ENCODE measurements around the gene OGA. TPM values are rescaled to one million over a fixed set of nuclear protein-coding genes. Genes with fewer than 3 reads are reported as not detected.

Gene OGA
- total and polyA plus RNA-seq, 2 donors, result 104 to 154 TPM

DNA sequence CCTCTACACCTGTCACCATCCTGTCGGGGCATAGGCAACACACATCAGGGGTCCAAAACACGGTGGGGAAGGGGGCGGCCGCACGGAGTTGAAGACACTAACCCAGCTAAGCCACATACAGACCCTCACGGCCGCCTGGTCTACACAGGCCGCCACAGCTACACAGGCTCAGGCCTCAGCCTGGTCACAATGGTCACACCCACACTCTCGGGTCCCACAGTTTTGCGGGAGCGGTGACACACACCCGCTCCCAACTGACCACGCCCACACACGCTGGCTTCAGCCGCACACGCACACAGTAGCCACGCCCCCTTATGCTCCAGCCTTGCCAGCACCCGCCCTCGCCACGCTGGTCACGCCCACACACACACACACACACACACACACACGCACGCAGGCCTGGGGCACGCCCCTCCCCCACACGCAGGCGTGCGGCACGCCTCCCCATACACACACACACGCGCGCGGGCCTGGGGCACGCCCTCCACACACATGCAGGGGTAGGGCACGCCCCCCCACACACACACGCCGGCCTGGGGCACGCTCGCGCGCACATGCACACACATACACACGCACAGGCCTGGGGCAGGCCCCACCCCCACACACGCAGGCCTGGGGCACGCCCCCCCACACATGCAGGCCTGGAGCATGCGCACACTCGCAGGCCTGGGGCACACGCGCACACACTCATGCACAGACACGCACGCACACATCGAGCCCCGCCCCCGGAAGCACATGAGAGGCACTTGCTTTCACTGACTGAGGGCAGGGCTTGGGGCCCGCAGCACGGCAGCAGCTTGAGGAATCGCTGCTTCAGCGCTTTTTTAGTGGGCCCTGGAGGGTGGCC is 12.3 kb upstream of the OGA start:
- H3K4me1 ChIP-seq (ENCODE audit: control insufficient read depth in 2 of 2, insufficient read depth in 2 of 2, low read length in 2 of 2), result peaks cover 24 to 52% of the 10 kb centered on the region in 2 donors
- H3K27ac ChIP-seq (ENCODE audit: low read depth in 1 of 2, low read length in 1 of 2), result peak overlapping the region; percentile 86 to 97
- no peaks in the 10 kb centered on the region for H3K27me3 ChIP-seq (ENCODE audit: control insufficient read depth in 2 of 2, insufficient read depth in 1 of 2, low read length in 1 of 2)
- no peaks in the 10 kb centered on the region for H3K9me3 ChIP-seq (ENCODE audit: control insufficient read depth in 2 of 2, insufficient read depth in 1 of 2, low read length in 1 of 2)
- no peaks in the 10 kb centered on the region for H3K36me3 ChIP-seq (ENCODE audit: control insufficient read depth in 2 of 2, insufficient read depth in 2 of 2, low read length in 1 of 2)
- DNase-seq (ENCODE audit: low read depth in 6 of 9, low spot score in 9 of 9), result peak in 7 of 9 donors; percentile 79 to 95 (median 88)
- WGBS, result 2% methylated on average over 56 of the region's 56 CpGs
- peak overlapping the region; percentile 47 to 48 for H3K4me3 ChIP-seq (ENCODE audit: low read length in 2 of 2)

- H3K4me1 ChIP-seq (ENCODE audit: control insufficient read depth in 2 of 2, insufficient read depth in 2 of 2, low read length in 2 of 2), result peaks cover 22 to 44% of the 10 kb centered on the region in 2 donors
- no peaks in the 10 kb centered on the region for H3K36me3 ChIP-seq (ENCODE audit: control insufficient read depth in 2 of 2, insufficient read depth in 2 of 2, low read length in 1 of 2)
- peak in 4 of 9 donors; percentile 68 to 83 (median 74) for DNase-seq (ENCODE audit: low read depth in 6 of 9, low spot score in 9 of 9)
- H3K27me3 ChIP-seq (ENCODE audit: control insufficient read depth in 2 of 2, insufficient read depth in 1 of 2, low read length in 1 of 2), result no peaks in the 10 kb centered on the region
- WGBS, result 3% methylated on average over 31 of the region's 31 CpGs
- peak overlapping the region; percentile 73 to 97 for H3K27ac ChIP-seq (ENCODE audit: low read depth in 1 of 2, low read length in 1 of 2)
- H3K4me3 ChIP-seq (ENCODE audit: low read length in 2 of 2), result peak overlapping the region; percentile 47 to 48
- no peaks in the 10 kb centered on the region for H3K9me3 ChIP-seq (ENCODE audit: control insufficient read depth in 2 of 2, insufficient read depth in 1 of 2, low read length in 1 of 2)
Observed at GRCh38 chr10:101829561-101830315, 11.5 kb upstream of the OGA start.

GRCh38 chr10:101828766-101829551 is 10.7 kb upstream of the OGA start:
- Histone ChIP-seq H3K4me1 (ENCODE audit: control insufficient read depth in 2 of 2, insufficient read depth in 2 of 2, low read length in 2 of 2) (peaks cover 15 to 36% of the 10 kb centered on the region in 2 donors), H3K27me3 (ENCODE audit: control insufficient read depth in 2 of 2, insufficient read depth in 1 of 2, low read length in 1 of 2) (no peaks in the 10 kb centered on the region), H3K4me3 (ENCODE audit: low read length in 2 of 2) (peak overlapping the region; percentile 30 to 44), H3K36me3 (ENCODE audit: control insufficient read depth in 2 of 2, insufficient read depth in 2 of 2, low read length in 1 of 2) (no peaks in the 10 kb centered on the region), H3K27ac (ENCODE audit: low read depth in 1 of 2, low read length in 1 of 2) (peak overlapping the region; percentile 68 to 69), H3K9me3 (ENCODE audit: control insufficient read depth in 2 of 2, insufficient read depth in 1 of 2, low read length in 1 of 2) (no peaks in the 10 kb centered on the region)
- WGBS, result 73% methylated on average over 39 of the region's 39 CpGs
- no peak for DNase-seq (ENCODE audit: low read depth in 6 of 9, low spot score in 9 of 9)

DNA sequence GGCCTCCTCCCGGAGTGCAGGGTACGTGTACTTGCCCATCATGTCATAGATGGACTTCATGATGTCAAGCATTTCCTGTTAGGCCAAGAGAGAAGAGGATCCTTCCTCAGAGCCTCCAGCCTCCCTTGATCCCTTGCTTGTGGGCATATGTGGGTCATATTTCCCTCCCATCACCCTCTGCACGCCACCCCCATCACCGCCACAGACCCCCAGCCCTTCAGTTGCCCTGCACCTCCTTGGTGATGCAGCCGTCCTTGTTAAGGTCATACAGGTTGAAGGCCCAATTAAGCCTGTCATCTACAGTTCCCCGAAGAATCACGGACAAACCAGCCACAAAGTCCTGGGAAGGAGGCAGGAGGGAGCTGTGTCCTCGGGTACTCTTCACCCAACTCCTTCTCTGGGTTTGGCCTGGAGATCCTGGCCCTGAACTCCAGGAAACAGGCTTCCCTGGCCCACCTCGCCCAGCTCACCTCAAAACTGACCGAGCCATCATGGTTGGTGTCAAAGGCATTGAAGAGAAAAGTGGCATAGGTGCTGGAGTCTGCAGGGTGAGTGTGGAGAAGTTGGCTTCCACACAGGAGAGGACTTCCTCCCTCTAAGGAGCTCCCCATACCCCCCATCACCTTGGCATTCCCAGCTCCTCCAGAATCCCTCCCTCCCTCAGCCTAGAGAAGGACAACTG is 9.8 kb upstream of the OGA start:
- Histone ChIP-seq H3K4me3 (ENCODE audit: low read length in 2 of 2) (no peak overlapping the region), H3K27ac (ENCODE audit: low read depth in 1 of 2, low read length in 1 of 2) (no peak overlapping the region), H3K9me3 (ENCODE audit: control insufficient read depth in 2 of 2, insufficient read depth in 1 of 2, low read length in 1 of 2) (no peaks in the 10 kb centered on the region), H3K4me1 (ENCODE audit: control insufficient read depth in 2 of 2, insufficient read depth in 2 of 2, low read length in 2 of 2) (peaks cover 15 to 32% of the 10 kb centered on the region in 2 donors), H3K36me3 (ENCODE audit: control insufficient read depth in 2 of 2, insufficient read depth in 2 of 2, low read length in 1 of 2) (no peaks in the 10 kb centered on the region), H3K27me3 (ENCODE audit: control insufficient read depth in 2 of 2, insufficient read depth in 1 of 2, low read length in 1 of 2) (no peaks in the 10 kb centered on the region)
- no peak for DNase-seq (ENCODE audit: low read depth in 6 of 9, low spot score in 9 of 9)
- WGBS, result 95% methylated on average over 10 of the region's 10 CpGs

DNA sequence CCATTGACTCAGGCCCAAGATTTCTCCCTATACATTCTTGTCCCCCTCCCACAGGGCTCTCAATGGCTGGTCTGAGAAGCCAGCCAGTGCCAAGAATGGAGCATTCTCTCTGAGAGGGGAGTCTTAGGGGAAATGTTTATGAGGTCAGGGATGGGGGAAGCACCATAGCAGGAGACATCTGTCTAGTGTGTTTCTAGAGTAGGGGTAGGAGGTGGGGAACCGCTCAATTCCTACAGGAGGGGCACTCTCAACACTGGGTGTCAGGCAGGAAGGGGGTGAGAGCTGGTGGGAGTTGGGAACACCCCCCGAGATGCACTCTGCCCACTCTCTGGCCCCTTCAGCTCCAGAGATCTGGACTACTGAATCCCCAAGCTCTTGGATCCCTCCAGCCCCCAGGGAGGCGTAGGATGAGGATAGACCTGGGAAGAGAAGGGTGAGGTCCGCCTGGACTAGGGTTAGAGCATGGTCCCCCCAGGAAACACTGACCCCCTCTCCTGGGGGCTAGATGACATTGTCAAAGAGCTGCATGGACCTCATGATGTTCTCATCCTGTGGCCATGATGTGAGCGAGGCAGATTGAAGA is 8.7 kb upstream of the OGA start:
- no peak for DNase-seq (ENCODE audit: low read depth in 6 of 9, low spot score in 9 of 9)
- no peaks in the 10 kb centered on the region for H3K9me3 ChIP-seq (ENCODE audit: control insufficient read depth in 2 of 2, insufficient read depth in 1 of 2, low read length in 1 of 2)
- no peak overlapping the region for H3K27ac ChIP-seq (ENCODE audit: low read depth in 1 of 2, low read length in 1 of 2)
- 97% methylated on average over 5 of the region's 5 CpGs for WGBS
- peaks cover 15 to 32% of the 10 kb centered on the region in 2 donors for H3K4me1 ChIP-seq (ENCODE audit: control insufficient read depth in 2 of 2, insufficient read depth in 2 of 2, low read length in 2 of 2)
- no peak overlapping the region for H3K4me3 ChIP-seq (ENCODE audit: low read length in 2 of 2)
- no peaks in the 10 kb centered on the region for H3K27me3 ChIP-seq (ENCODE audit: control insufficient read depth in 2 of 2, insufficient read depth in 1 of 2, low read length in 1 of 2)
- no peaks in the 10 kb centered on the region for H3K36me3 ChIP-seq (ENCODE audit: control insufficient read depth in 2 of 2, insufficient read depth in 2 of 2, low read length in 1 of 2)

DNA sequence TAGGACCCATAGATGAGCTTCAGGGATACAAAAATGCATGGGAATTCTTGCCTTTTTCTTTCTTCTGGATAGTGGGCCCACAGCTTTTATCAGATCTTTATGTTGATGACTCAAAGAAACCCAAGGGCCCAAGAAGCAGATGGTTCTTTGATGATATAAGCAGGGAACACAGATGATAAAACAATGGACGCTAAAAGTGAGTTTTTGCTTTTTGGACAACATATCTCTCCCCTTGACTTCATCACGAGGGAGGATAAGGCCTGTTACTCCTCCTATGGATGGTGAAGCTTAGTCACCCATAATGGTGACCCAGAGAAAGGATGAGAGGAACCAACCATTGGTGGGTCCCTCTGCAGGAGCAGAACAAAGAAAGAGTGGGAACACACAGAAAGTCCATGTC is 6.5 kb upstream of the OGA start:
- no peak overlapping the region for H3K27ac ChIP-seq (ENCODE audit: low read depth in 1 of 2, low read length in 1 of 2)
- no peak overlapping the region for H3K4me3 ChIP-seq (ENCODE audit: low read length in 2 of 2)
- H3K9me3 ChIP-seq (ENCODE audit: control insufficient read depth in 2 of 2, insufficient read depth in 1 of 2, low read length in 1 of 2), result no peaks in the 10 kb centered on the region
- no peak for DNase-seq (ENCODE audit: low read depth in 6 of 9, low spot score in 9 of 9)
- no peaks in the 10 kb centered on the region for H3K36me3 ChIP-seq (ENCODE audit: control insufficient read depth in 2 of 2, insufficient read depth in 2 of 2, low read length in 1 of 2)
- WGBS, result 78% methylated on average over 2 of the region's 2 CpGs
- H3K4me1 ChIP-seq (ENCODE audit: control insufficient read depth in 2 of 2, insufficient read depth in 2 of 2, low read length in 2 of 2), result peaks cover under 1 to 15% of the 10 kb centered on the region in 2 donors
- no peaks in the 10 kb centered on the region for H3K27me3 ChIP-seq (ENCODE audit: control insufficient read depth in 2 of 2, insufficient read depth in 1 of 2, low read length in 1 of 2)

DNA sequence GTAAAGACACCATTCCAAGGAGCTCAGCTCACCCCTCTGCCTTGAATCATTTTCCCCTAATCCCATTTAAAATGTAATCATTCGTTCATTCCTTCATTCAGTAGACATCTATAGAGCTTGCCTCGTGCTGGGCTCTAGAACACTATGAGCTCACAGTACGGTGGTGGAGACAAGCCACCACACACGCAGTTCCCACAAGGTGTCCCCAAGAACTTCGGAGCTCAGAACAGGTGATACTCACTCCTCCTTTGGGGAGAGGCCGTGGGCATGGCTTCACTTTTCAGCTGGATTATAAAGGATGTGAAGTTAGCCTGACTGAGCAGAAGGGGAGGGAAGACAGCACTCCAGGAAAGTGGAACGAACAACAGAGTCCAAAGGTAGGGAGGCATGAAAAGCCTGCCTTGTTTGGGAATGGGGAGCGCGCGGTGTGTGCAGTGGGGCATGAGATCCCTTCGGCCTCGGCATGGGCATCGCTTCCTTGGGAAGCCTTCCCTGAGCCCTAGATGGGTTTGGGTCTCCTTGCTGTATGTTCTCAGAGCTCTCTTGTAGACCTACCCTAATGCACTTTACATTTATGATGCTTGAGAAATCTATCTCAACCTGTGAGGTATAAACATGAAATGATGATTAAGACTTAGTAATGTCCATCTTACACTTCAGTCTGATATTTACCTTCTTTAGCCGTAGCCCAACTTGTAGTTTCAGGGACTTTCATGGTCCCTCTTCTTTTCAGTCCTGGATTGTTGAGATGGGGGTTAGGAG is 809 bp upstream of the OGA start:
- H3K27ac ChIP-seq (ENCODE audit: low read depth in 1 of 2, low read length in 1 of 2), result peak overlapping the region; percentile 96 to 100
- DNase-seq (ENCODE audit: low read depth in 6 of 9, low spot score in 9 of 9), result peak in 1 of 9 donors; percentile 49
- peak overlapping the region; percentile 98 to 100 for H3K4me3 ChIP-seq (ENCODE audit: low read length in 2 of 2)
- H3K9me3 ChIP-seq (ENCODE audit: control insufficient read depth in 2 of 2, insufficient read depth in 1 of 2, low read length in 1 of 2), result no peaks in the 10 kb centered on the region
- H3K4me1 ChIP-seq (ENCODE audit: control insufficient read depth in 2 of 2, insufficient read depth in 2 of 2, low read length in 2 of 2), result peaks cover 20 to 33% of the 10 kb centered on the region in 2 donors
- 34% methylated on average over 14 of the region's 14 CpGs for WGBS
- H3K27me3 ChIP-seq (ENCODE audit: control insufficient read depth in 2 of 2, insufficient read depth in 1 of 2, low read length in 1 of 2), result no peaks in the 10 kb centered on the region
- peaks cover 0 to 5% of the 10 kb centered on the region in 2 donors for H3K36me3 ChIP-seq (ENCODE audit: control insufficient read depth in 2 of 2, insufficient read depth in 2 of 2, low read length in 1 of 2)
